ENCODE measurements around the gene NOL7. TPM values are rescaled to one million over a fixed set of nuclear protein-coding genes. Genes with fewer than 3 reads are reported as not detected.

Gene NOL7
- total and polyA plus RNA-seq, 2 of the 13 experiments (the other 11 are each of a cell fraction or from before 2014, with no cell fraction given): 37.8 to 186 TPM

DNA sequence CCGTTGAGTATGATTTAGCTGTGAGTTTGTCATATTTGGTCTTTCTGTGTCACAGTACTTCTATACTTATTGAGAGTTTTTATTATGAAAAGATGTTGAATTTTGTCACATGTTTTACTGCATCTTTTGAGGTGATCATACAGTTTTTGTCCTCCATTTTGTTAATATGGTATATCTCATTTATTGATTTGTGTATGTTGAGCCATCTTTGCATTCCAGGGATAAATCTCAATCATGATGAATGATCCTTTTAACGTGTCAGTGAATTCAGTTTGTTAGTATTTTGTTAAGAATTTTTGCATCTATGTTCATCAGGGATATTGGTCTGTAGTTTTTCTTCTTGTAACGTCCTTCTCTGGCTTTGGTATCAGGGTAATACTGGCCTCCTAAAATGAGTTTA is 37.2 kb upstream of the NOL7 start:
- Histone ChIP-seq H4K20me1 (ENCODE audit: insufficient read depth, low read length) (no peaks in the 10 kb centered on the region), H3K4me2 (ENCODE audit: low read depth, low read length) (no peak overlapping the region), H3K4me1 (ENCODE audit: insufficient read depth, low read length) (peaks cover 32% of the 10 kb centered on the region), H3K36me3 (replicated peaks in 1 of 2; ENCODE audit: control insufficient read depth in 1 of 2, insufficient read depth in 2 of 2, low read length in 2 of 2) (peaks cover 0 to 5% of the 10 kb centered on the region in 2 experiments; a peak in 2 of 5 replicates), H3K9ac (ENCODE audit: insufficient read depth, low read depth, low read length) (no peak overlapping the region), H2AFZ (ENCODE audit: low read length) (no peak overlapping the region), H3K27ac (ENCODE audit: extremely low read length, insufficient read depth, low read length) (no peak overlapping the region), H3K9me3 (ENCODE audit: low read length) (no peaks in the 10 kb centered on the region), H3K4me3 (replicated peaks in 1 of 3; ENCODE audit: insufficient read depth in 1 of 3, low read depth in 2 of 3, low read length in 3 of 3) (no peak overlapping the region), H3K79me2 (ENCODE audit: insufficient read depth, low read length) (peaks cover 25% of the 10 kb centered on the region), H3K27me3 (ENCODE audit: control insufficient read depth in 1 of 2, insufficient read depth in 2 of 2, low read length in 2 of 2) (no peaks in the 10 kb centered on the region)
- BruUV-seq (replicated peaks): no TSS peak
- intact Hi-C loops (cut with micrococcal nuclease; ENCODE audit: unreplicated experiment) (no loop called here), in situ Hi-C loops (cut with HindIII; ENCODE audit: extremely low pct_ligation_motif_present, low pct_unique_long_range_greater_than_20kb) (loop anchor here (5.0 kb wide), 1 partner anchor 39 kb away; the partner anchor contains the start of gene NOL7)
- WGBS (ENCODE audit: low lambda C conversion rate): 93% methylated on average over 3 of the region's 3 CpGs
- no peak for ATAC-seq
- CTCF ChIA-PET (ENCODE audit: low intra/inter-chr PET ratio, low total read pairs): no interaction called here
- DNase-seq (ENCODE audit: low spot score): no peak
- POLR2A ChIA-PET: no interaction called here
- FAIRE-seq: no peak
- no peak for TF ChIP-seq ZNF615 (CRISPR knock-in tag; IDR thresholded peaks at IDR 0.05; ENCODE audit: borderline replicate concordance)
- TF ChIP-seq, protein P1, sequence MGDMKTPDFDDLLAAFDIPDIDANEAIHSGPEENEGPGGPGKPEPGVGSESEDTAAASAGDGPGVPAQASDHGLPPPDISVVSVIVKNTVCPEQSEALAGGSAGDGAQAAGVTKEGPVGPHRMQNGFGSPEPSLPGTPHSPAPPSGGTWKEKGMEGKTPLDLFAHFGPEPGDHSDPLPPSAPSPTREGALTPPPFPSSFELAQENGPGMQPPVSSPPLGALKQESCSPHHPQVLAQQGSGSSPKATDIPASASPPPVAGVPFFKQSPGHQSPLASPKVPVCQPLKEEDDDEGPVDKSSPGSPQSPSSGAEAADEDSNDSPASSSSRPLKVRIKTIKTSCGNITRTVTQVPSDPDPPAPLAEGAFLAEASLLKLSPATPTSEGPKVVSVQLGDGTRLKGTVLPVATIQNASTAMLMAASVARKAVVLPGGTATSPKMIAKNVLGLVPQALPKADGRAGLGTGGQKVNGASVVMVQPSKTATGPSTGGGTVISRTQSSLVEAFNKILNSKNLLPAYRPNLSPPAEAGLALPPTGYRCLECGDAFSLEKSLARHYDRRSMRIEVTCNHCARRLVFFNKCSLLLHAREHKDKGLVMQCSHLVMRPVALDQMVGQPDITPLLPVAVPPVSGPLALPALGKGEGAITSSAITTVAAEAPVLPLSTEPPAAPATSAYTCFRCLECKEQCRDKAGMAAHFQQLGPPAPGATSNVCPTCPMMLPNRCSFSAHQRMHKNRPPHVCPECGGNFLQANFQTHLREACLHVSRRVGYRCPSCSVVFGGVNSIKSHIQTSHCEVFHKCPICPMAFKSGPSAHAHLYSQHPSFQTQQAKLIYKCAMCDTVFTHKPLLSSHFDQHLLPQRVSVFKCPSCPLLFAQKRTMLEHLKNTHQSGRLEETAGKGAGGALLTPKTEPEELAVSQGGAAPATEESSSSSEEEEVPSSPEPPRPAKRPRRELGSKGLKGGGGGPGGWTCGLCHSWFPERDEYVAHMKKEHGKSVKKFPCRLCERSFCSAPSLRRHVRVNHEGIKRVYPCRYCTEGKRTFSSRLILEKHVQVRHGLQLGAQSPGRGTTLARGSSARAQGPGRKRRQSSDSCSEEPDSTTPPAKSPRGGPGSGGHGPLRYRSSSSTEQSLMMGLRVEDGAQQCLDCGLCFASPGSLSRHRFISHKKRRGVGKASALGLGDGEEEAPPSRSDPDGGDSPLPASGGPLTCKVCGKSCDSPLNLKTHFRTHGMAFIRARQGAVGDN (CRISPR knock-in tag; IDR thresholded peaks at IDR 0.05): no peak
- TF ChIP-seq CEBPG (CRISPR knock-in tag; IDR thresholded peaks at IDR 0.05): no peak
- no peak for TF ChIP-seq MED8 (CRISPR knock-in tag; IDR thresholded peaks at IDR 0.05; ENCODE audit: insufficient replicate concordance)
- TF ChIP-seq HOXD1 (CRISPR knock-in tag; IDR thresholded peaks at IDR 0.05): no peak
- no peak for TF ChIP-seq ZNF432 (CRISPR knock-in tag; IDR thresholded peaks at IDR 0.05; ENCODE audit: borderline replicate concordance)
- TF ChIP-seq, protein P2, sequence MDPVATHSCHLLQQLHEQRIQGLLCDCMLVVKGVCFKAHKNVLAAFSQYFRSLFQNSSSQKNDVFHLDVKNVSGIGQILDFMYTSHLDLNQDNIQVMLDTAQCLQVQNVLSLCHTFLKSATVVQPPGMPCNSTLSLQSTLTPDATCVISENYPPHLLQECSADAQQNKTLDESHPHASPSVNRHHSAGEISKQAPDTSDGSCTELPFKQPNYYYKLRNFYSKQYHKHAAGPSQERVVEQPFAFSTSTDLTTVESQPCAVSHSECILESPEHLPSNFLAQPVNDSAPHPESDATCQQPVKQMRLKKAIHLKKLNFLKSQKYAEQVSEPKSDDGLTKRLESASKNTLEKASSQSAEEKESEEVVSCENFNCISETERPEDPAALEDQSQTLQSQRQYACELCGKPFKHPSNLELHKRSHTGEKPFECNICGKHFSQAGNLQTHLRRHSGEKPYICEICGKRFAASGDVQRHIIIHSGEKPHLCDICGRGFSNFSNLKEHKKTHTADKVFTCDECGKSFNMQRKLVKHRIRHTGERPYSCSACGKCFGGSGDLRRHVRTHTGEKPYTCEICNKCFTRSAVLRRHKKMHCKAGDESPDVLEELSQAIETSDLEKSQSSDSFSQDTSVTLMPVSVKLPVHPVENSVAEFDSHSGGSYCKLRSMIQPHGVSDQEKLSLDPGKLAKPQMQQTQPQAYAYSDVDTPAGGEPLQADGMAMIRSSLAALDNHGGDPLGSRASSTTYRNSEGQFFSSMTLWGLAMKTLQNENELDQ (CRISPR knock-in tag; IDR thresholded peaks at IDR 0.05; ENCODE audit: borderline replicate concordance): no peak
- no peak for TF ChIP-seq FOXA3 (CRISPR knock-in tag; IDR thresholded peaks at IDR 0.05)
- TF ChIP-seq, protein P3, sequence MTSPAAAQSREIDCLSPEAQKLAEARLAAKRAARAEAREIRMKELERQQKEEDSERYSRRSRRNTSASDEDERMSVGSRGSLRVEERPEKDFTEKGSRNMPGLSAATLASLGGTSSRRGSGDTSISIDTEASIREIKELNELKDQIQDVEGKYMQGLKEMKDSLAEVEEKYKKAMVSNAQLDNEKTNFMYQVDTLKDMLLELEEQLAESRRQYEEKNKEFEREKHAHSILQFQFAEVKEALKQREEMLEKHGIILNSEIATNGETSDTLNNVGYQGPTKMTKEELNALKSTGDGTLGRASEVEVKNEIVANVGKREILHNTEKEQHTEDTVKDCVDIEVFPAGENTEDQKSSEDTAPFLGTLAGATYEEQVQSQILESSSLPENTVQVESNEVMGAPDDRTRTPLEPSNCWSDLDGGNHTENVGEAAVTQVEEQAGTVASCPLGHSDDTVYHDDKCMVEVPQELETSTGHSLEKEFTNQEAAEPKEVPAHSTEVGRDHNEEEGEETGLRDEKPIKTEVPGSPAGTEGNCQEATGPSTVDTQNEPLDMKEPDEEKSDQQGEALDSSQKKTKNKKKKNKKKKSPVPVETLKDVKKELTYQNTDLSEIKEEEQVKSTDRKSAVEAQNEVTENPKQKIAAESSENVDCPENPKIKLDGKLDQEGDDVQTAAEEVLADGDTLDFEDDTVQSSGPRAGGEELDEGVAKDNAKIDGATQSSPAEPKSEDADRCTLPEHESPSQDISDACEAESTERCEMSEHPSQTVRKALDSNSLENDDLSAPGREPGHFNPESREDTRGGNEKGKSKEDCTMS (CRISPR knock-in tag; conservative IDR thresholded peaks at IDR 0.05): no peak
- TF ChIP-seq, protein P4, sequence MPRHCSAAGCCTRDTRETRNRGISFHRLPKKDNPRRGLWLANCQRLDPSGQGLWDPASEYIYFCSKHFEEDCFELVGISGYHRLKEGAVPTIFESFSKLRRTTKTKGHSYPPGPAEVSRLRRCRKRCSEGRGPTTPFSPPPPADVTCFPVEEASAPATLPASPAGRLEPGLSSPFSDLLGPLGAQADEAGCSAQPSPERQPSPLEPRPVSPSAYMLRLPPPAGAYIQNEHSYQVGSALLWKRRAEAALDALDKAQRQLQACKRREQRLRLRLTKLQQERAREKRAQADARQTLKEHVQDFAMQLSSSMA (CRISPR knock-in tag; IDR thresholded peaks at IDR 0.05): no peak
- TF ChIP-seq NR2F2 (IDR thresholded peaks at IDR 0.05; ENCODE audit: borderline replicate concordance, low read depth): no peak
- TF ChIP-seq, protein P5, sequence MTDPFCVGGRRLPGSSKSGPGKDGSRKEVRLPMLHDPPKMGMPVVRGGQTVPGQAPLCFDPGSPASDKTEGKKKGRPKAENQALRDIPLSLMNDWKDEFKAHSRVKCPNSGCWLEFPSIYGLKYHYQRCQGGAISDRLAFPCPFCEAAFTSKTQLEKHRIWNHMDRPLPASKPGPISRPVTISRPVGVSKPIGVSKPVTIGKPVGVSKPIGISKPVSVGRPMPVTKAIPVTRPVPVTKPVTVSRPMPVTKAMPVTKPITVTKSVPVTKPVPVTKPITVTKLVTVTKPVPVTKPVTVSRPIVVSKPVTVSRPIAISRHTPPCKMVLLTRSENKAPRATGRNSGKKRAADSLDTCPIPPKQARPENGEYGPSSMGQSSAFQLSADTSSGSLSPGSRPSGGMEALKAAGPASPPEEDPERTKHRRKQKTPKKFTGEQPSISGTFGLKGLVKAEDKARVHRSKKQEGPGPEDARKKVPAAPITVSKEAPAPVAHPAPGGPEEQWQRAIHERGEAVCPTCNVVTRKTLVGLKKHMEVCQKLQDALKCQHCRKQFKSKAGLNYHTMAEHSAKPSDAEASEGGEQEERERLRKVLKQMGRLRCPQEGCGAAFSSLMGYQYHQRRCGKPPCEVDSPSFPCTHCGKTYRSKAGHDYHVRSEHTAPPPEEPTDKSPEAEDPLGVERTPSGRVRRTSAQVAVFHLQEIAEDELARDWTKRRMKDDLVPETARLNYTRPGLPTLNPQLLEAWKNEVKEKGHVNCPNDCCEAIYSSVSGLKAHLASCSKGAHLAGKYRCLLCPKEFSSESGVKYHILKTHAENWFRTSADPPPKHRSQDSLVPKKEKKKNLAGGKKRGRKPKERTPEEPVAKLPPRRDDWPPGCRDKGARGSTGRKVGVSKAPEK (CRISPR knock-in tag; IDR thresholded peaks at IDR 0.05; ENCODE audit: borderline replicate concordance): no peak
